ENCODE data around the gene SLC39A11. TPM values are rescaled to one million over a fixed set of nuclear protein-coding genes. Genes with fewer than 3 reads are reported as not detected.
"Not testable (repeated sequence)": the region's sequence is repeated elsewhere in the genome, so short reads cannot be mapped to it uniquely, and the experiment has no call there.

The SLC39A11 gene
- total RNA-seq, 1 donor from 2014 or later = 46.1 TPM

- no peak for ATAC-seq
- no peak for DNase-seq (ENCODE audit: low spot score)
Measured at GRCh38 chr17:72732893-72733618, 359.4 kb downstream of the SLC39A11 start.

GRCh38 chr17:72730077-72730476 lies 362.4 kb downstream of the SLC39A11 start:
- DNase-seq (ENCODE audit: low spot score) (no peak), ATAC-seq (no peak)

DNA sequence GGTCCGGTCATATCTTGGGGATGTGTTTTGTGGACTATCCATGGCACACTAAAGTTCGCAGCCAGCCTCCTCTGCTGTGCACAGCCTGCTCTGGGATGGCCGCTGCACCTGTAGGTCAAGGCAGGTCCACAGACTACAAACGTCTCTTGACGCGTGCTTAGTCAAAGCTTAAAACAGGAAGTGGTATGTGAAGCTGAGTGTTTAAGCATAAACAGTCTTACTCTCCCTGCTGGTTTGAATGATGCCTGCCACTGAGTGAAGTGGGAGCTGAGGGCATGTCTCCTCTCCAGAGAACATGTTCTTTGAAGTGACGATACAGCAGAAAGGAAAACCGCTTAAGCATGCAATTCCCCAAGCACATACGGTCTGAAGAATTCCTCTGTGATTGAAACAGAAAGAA lies 365.6 kb downstream of the SLC39A11 start:
- ATAC-seq = no peak
- DNase-seq (ENCODE audit: low spot score) = no peak

DNA sequence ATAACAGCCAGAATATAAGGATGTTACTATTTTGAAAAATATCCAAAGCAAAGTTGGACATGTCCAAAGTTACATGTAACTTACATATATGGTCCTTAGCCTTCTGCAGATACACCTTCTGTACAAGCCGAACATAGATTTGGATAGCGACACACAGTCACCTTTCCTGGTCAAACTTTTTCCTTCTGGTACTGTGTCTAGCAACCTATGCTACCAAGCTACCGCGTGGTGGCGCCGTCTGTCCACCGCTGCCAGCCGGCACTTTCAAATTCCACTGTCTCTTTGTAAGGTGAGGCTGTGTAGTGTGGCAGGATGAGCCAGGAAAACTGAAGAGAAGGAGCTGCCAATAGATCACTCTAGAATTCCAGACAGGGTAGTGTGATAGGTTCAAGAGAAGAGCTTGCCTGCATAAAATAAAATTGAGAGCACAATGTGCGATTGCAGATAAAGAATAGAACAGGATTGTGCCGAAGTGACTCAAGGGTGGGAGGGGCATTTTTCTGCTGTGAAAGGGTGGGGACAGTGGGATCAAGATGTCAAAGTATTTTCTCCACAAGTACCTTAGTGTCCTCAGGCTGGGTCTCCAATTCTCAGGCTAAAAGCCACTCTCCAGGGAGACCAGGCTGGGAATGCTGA lies 366.9 kb downstream of the SLC39A11 start:
- DNase-seq (ENCODE audit: low spot score) (peak; percentile 61), ATAC-seq (peak; percentile 93)

GRCh38 chr17:72724267-72724666 lies 368.2 kb downstream of the SLC39A11 start:
- ATAC-seq = no peak
- no peak for DNase-seq (ENCODE audit: low spot score)

GRCh38 chr17:72723711-72724110 lies 368.8 kb downstream of the SLC39A11 start:
- DNase-seq (ENCODE audit: low spot score) = no peak

GRCh38 chr17:72720494-72720825 lies 372.0 kb downstream of the SLC39A11 start:
- no peak for DNase-seq (ENCODE audit: low spot score)
- ATAC-seq = no peak

More at GRCh38 chr17:72723711-72724110, 368.8 kb downstream of the SLC39A11 start:
- ATAC-seq = no peak

GRCh38 chr17:72719578-72720493 lies 372.7 kb downstream of the SLC39A11 start:
- DNase-seq (ENCODE audit: low spot score) (no peak), ATAC-seq (no peak)

GRCh38 chr17:72719206-72719577 lies 373.3 kb downstream of the SLC39A11 start:
- ATAC-seq (no peak), DNase-seq (ENCODE audit: low spot score) (no peak)

- ATAC-seq = no peak
- DNase-seq (ENCODE audit: low spot score) = no peak
Measured at GRCh38 chr17:72717676-72718075, 374.8 kb downstream of the SLC39A11 start.

- ATAC-seq = no peak
- DNase-seq (ENCODE audit: low spot score) = no peak
Measured at GRCh38 chr17:72717276-72717675, 375.2 kb downstream of the SLC39A11 start.

DNA sequence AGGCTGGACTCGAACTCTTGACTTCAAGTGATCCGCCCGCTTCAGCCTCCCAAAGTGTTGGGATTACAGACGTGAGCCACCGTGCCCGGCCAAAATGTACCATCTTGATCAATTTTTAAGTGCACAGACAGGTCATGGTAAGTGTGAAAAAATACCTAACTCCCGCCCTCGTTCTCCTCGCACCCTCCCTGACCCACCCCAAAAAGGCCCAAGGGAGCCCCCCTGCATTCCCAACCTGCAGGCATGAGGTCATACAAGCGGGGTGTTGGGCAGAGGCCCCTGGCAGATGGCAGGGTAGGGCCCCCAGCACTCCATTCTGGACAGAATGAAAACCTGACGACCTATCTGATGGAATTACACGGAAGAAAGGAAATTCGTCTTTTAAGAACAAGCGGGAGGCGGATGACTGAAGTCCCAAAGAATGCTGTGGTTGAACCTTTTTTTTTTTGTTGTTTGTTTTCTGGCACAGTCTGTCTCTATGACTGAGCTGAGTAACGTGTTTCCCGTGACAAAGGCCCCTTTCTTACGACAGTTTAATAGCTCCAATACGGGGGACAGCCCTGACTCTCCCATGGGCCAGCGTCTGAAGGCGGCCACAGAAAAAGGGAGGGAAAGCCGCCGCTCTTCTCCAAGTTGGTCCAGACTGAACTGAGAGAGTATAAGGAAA lies 376.4 kb downstream of the SLC39A11 start:
- ATAC-seq (no peak), DNase-seq (ENCODE audit: low spot score) (no peak)

DNA sequence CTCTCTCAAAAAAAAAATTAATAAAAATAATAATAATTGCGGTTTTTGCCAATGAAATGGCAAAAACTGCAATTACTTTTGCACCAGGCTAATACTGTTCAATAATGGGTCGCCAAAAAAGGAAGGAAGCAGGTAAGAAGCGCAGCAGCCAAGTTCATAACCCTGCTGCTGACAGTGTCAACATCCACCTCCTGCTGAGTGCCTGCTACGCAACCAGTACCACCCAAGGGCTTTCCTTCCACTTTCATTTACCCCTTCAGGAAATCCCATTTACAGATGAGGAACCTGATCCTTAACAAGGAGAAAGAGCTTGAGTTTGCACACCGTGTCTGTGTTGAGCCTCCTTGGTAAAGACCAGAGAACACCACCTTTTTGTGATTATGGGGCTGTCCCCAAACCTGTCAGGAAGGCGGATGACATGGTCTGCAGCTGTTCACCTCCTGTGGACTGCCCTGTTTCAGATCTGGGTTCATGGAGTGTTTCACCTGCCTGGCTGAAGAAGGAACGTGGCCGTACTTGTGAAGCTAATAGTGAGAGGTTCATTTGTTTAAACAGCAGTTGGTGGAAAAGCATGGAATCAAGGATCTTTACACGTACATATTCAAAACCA lies 378.0 kb downstream of the SLC39A11 start:
- DNase-seq (ENCODE audit: low spot score) (no peak), ATAC-seq (no peak)

DNA sequence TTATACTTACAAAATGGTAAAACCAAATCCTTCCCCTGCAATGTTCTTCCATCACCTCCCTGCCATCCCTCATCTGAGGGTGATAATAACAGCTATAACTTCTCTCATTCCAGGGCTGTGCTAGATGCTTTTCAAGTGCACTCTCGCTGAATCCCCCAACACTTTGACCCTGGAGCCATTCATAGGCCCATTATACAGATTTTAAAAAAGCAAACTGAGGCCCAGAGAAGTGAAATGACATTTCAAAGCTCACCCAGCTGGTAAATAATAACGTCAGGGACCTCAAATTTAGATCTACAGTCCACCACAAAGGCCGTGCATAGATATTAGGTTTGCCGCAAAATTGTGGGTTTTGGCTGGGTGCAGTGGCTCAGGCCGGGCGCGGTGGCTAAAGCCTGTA lies 378.8 kb downstream of the SLC39A11 start:
- DNase-seq (ENCODE audit: low spot score) (no peak), ATAC-seq (no peak)

- DNase-seq (ENCODE audit: low spot score) (no peak), ATAC-seq (no peak)
Measured at GRCh38 chr17:72711521-72712310, 380.8 kb downstream of the SLC39A11 start.

DNA sequence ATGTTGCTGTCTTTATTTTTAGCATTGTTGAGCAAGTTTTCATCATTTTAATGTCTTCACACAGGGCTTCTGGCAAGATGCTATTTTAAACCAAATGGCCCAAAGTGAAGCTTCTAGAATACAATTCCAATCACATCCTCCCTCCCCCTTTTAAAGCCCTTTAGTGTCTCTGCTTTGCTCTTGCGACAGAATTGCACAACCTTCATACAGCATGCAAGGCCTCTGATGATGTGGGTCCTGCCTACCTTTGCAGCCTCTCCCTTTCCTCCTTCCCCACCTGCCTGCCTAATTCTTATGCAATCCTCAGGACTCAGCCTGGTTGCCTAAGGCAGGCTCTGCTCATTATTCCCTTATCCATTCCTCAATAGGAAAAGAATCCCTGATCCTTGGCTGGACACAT lies 381.7 kb downstream of the SLC39A11 start:
- no peak for DNase-seq (ENCODE audit: low spot score)
- no peak for ATAC-seq

- DNase-seq (ENCODE audit: low spot score) (no peak), ATAC-seq (no peak)
Measured at GRCh38 chr17:72710202-72710601, 382.3 kb downstream of the SLC39A11 start.

DNA sequence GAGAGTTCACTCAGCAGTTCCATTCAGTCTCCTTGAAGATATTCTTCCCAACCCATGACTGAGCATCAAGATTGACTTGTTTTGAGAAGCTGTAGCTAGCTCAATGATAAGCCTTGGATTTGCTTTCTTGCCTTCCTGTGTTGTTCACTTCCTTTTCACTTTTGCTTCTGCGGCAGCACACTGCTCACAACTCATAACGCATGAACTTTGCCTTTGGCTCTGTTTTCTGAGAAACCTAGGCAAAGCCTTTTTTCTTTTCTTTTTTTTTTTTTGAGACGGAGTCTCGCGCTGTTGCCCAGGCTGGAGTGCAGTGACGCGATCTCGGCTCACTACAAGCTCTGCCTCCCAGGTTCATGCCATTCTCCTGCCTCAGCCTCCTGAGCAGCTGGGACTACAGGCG lies 383.8 kb downstream of the SLC39A11 start:
- not testable (repeated sequence) for ATAC-seq; DNase-seq (ENCODE audit: low spot score)

DNA sequence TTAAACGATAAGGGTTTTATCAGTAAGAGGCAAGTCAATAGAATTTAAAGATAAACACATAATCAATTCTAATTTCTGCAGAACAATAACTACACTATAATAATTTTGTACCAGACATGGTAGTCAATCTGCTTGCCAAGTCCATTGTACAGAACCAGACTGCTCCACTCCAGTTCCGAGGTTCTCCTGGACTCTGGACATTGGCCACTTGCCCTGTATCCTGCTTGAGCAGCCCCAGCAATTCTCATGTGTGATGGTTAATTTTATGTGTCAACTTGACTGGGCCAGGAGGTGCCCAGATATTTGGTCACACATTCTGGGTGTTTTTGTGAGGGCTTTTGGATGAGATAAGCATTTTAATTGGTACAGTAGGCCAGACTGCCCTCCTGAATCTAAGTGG lies 384.6 kb downstream of the SLC39A11 start:
- ATAC-seq (no peak), DNase-seq (ENCODE audit: low spot score) (no peak)

GRCh38 chr17:72706396-72706981 lies 386.0 kb downstream of the SLC39A11 start:
- DNase-seq (ENCODE audit: low spot score) = no peak
- no peak for ATAC-seq

Measured in left lobe of liver (tissue), 2 donors.